Astrocyte (in vitro differentiated cells and primary cell): ENCODE measurements around the gene SNPH.

ENCODE experiments used
- EZH2 ChIP-seq: IDR thresholded peaks from 2 replicates; pipeline ENCODE4 v1.6.1; 2012; ENCODE audit warnings: mild to moderate bottlenecking, low read length, inconsistent platforms; ENCODE audit not compliant: insufficient read depth
- TF ChIP-seq, protein P1 (sequence below): IDR thresholded peaks from 2 replicates; pipeline ENCODE4 v1.5.1; 2011; ENCODE audit warnings: low read depth, mild to moderate bottlenecking, inconsistent platforms, low read length, moderate library complexity; ENCODE audit not compliant: insufficient read depth

- TF ChIP-seq EZH2: no peak
- TF ChIP-seq, protein P1, sequence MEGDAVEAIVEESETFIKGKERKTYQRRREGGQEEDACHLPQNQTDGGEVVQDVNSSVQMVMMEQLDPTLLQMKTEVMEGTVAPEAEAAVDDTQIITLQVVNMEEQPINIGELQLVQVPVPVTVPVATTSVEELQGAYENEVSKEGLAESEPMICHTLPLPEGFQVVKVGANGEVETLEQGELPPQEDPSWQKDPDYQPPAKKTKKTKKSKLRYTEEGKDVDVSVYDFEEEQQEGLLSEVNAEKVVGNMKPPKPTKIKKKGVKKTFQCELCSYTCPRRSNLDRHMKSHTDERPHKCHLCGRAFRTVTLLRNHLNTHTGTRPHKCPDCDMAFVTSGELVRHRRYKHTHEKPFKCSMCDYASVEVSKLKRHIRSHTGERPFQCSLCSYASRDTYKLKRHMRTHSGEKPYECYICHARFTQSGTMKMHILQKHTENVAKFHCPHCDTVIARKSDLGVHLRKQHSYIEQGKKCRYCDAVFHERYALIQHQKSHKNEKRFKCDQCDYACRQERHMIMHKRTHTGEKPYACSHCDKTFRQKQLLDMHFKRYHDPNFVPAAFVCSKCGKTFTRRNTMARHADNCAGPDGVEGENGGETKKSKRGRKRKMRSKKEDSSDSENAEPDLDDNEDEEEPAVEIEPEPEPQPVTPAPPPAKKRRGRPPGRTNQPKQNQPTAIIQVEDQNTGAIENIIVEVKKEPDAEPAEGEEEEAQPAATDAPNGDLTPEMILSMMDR: no peak
Observed at GRCh38 chr20:1320016-1320415, 53.9 kb downstream of the SNPH start.
